ENCODE data around the gene MAFG. TPM values are rescaled to one million over a fixed set of nuclear protein-coding genes. Genes with fewer than 3 reads are reported as not detected.

Gene MAFG
- total and polyA plus RNA-seq, 9 of the 15 experiments (the other 6 are each of a cell fraction or from before 2014, with no cell fraction given): 1.1 to 58.1 (median 24.9) TPM

GRCh38 chr17:81959362-81960129, 32.0 kb upstream of the MAFG start (continued):
- peak; percentile 34 for TF ChIP-seq HNRNPLL (IDR thresholded peaks at IDR 0.05; ENCODE audit: low read depth, low read length, poor library complexity, severe bottlenecking)
- no peak for TF ChIP-seq ZC3H11A (IDR thresholded peaks at IDR 0.05; ENCODE audit: low read depth, low read length)
- TF ChIP-seq SIN3B (IDR thresholded peaks at IDR 0.05; ENCODE audit: low read depth): peak; percentile 80
- TF ChIP-seq ZNF140 (CRISPR knock-in tag; IDR thresholded peaks at IDR 0.05): no peak
- TF ChIP-seq TFAP4 (CRISPR knock-in tag; IDR thresholded peaks at IDR 0.05; ENCODE audit: borderline replicate concordance): peak; percentile 51; the same call in 1 of the 2 replicates
- 0 out of 2 replicates have a peak, but pooled peaks have one; percentile 15 for TF ChIP-seq TGIF2 (CRISPR knock-in tag; IDR thresholded peaks at IDR 0.05)
- peak; percentile 92 to 95 for TF ChIP-seq RAD21 (CRISPR knock-in tag; conservative IDR thresholded peaks at IDR 0.05 in 1 of 2, IDR thresholded peaks at IDR 0.05 in 1 of 2)
- 0 out of 2 replicates have a peak, but pooled peaks have one; percentile 7 for TF ChIP-seq E2F3 (CRISPR knock-in tag; IDR thresholded peaks at IDR 0.05)
- no peak for TF ChIP-seq PHTF2 (CRISPR knock-in tag; IDR thresholded peaks at IDR 0.05)
- peak; percentile 87; the same call in 1 of the 2 replicates for TF ChIP-seq HMGXB4 (CRISPR knock-in tag; IDR thresholded peaks at IDR 0.05)
- peak; percentile 40; the same call in 1 of the 2 replicates for TF ChIP-seq ZNF740 (CRISPR knock-in tag; IDR thresholded peaks at IDR 0.05)
- TF ChIP-seq ZNF740 (tag; IDR thresholded peaks at IDR 0.05): no peak; a peak in 1 of 4 replicates
- TF ChIP-seq RBBP5 (IDR thresholded peaks at IDR 0.05; ENCODE audit: borderline replicate concordance, insufficient read depth, low read length, poor library complexity, severe bottlenecking): peak; percentile 79
- TF ChIP-seq POLR3A (IDR thresholded peaks at IDR 0.05; ENCODE audit: borderline replicate concordance, extremely low read depth, insufficient read depth, insufficient read length): no peak
- TF ChIP-seq TRIM28 (IDR thresholded peaks at IDR 0.05): no peak
- peak; percentile 17 for TF ChIP-seq HMGN3 (IDR thresholded peaks at IDR 0.05; ENCODE audit: borderline replicate concordance, extremely low read depth, insufficient read length, low read depth, low read length)
- no peak for TF ChIP-seq ZNF316 (IDR thresholded peaks at IDR 0.05)
- no peak for TF ChIP-seq ARID3A (IDR thresholded peaks at IDR 0.05; ENCODE audit: borderline replicate concordance, low read depth, low read length)
- TF ChIP-seq ARID3B (CRISPR knock-in tag; IDR thresholded peaks at IDR 0.05; ENCODE audit: borderline replicate concordance): no peak
